HepG2 (cell line): ENCODE measurements around the gene CARS2. TPM values are rescaled to one million over a fixed set of nuclear protein-coding genes. Genes with fewer than 3 reads are reported as not detected.

Experiments
- ATF7-NPFF ChIP-seq: sonication (generic); formaldehyde crosslinking; IDR thresholded peaks from 2 replicates; pipeline ENCODE4 v1.8.1; 2023; ENCODE audit warnings: mild to moderate bottlenecking, low read depth, missing genetic modification reagents, moderate library complexity
- CREM ChIP-seq, 2 experiments: sonication (generic) in 1 of 2; formaldehyde crosslinking in 1 of 2; IDR thresholded peaks; 2 replicates each; pipeline versions ENCODE4 v1.4.0 to v1.6.1; 2016 to 2020; ENCODE audit warnings: antibody characterized with exemption in 1 of 2, mild to moderate bottlenecking in 1 of 2, missing genetic modification reagents in 1 of 2
- HNRNPL ChIP-seq: fragments of 200-400 bp; formaldehyde crosslinking; IDR thresholded peaks from 2 replicates; pipeline ENCODE4 v1.6.1; 2017; ENCODE audit warnings: mild to moderate bottlenecking, low read depth, low read length
- KDM3A ChIP-seq: IDR thresholded peaks from 2 replicates; pipeline ENCODE4 v1.6.1; 2018; ENCODE audit warnings: low read depth, missing compliant biosample characterization
- KDM4B ChIP-seq: sonication (generic); formaldehyde crosslinking; IDR thresholded peaks from 2 replicates; pipeline ENCODE4 v1.4.0; 2020; ENCODE audit warnings: missing genetic modification reagents
- RELA ChIP-seq: sonication (generic); formaldehyde crosslinking; IDR thresholded peaks from 2 replicates; pipeline ENCODE4 v1.4.0; 2020; ENCODE audit warnings: missing genetic modification reagents
- RFXAP ChIP-seq: sonication (generic); formaldehyde crosslinking; IDR thresholded peaks from 2 replicates; pipeline ENCODE4 v1.4.0; 2020; ENCODE audit warnings: missing genetic modification reagents, borderline replicate concordance
- SIN3A ChIP-seq: IDR thresholded peaks from 2 replicates; pipeline ENCODE4 v1.6.1; 2011; ENCODE audit warnings: low read depth, mild to moderate bottlenecking, control low read depth, low read length, borderline replicate concordance
- SIX1 ChIP-seq: sonication (generic); formaldehyde crosslinking; IDR thresholded peaks from 2 replicates; pipeline ENCODE4 v1.4.0; 2020; ENCODE audit warnings: missing genetic modification reagents, borderline replicate concordance
- TBX2 ChIP-seq: sonication (generic); formaldehyde crosslinking; IDR thresholded peaks from 2 replicates; pipeline ENCODE4 v1.5.0; 2020; ENCODE audit warnings: missing genetic modification reagents, mild to moderate bottlenecking, borderline replicate concordance
- ZNF333 ChIP-seq: sonication (generic); formaldehyde crosslinking; IDR thresholded peaks from 2 replicates; pipeline ENCODE4 v1.4.0; 2020; ENCODE audit warnings: mild to moderate bottlenecking, missing genetic modification reagents, borderline replicate concordance
- polyA plus RNA-seq, 8 experiments: library from polyadenylated mRNA; depleted of rRNA in 3 of 8; stranded (reverse) in 7 of 8; unstranded in 1 of 8; fragments of >200 nt; fragmentation: Illumina TruSeq in 4 of 8; extraction: Trizol in 4 of 8; gene quantifications; 2 replicates each; pipeline versions ENCODE4 v1.2.1 to v1.2.3, GENCODE V29; 2011 to 2016; ENCODE audit warnings: low read depth in 4 of 8, missing spikeins in 1 of 8, mixed read lengths in 1 of 8; ENCODE audit not compliant: insufficient read depth in 1 of 8
- total RNA-seq, 5 experiments: library from RNA; depleted of rRNA; stranded (reverse); fragments of >200 nt; fragmentation: Illumina TruSeq; extraction: Trizol; gene quantifications; 2 replicates each; pipeline ENCODE4 v1.2.3, GENCODE V29; 2016; ENCODE audit warnings: low read depth in 1 of 5
- TF ChIP-seq, protein P1 (sequence below): sonication (generic); formaldehyde crosslinking; IDR thresholded peaks from 2 replicates; pipeline ENCODE4 v1.8.0; 2022; ENCODE audit warnings: mild to moderate bottlenecking, missing genetic modification reagents
- TF ChIP-seq, protein P2 (sequence below): sonication (generic); formaldehyde crosslinking; IDR thresholded peaks from 2 replicates; pipeline ENCODE4 v1.5.0; 2020; ENCODE audit warnings: missing genetic modification reagents, mild to moderate bottlenecking, borderline replicate concordance
- TF ChIP-seq, protein P3 (sequence below): sonication (generic); formaldehyde crosslinking; IDR thresholded peaks from 2 replicates; pipeline ENCODE4 v1.8.0; 2022; ENCODE audit warnings: mild to moderate bottlenecking, missing genetic modification reagents, borderline replicate concordance
- TF ChIP-seq, protein P4 (sequence below): sonication (generic); formaldehyde crosslinking; IDR thresholded peaks from 2 replicates; pipeline ENCODE4 v1.5.0; 2020; ENCODE audit warnings: mild to moderate bottlenecking, missing genetic modification reagents, borderline replicate concordance
- TF ChIP-seq, protein P5 (sequence below): sonication (generic); formaldehyde crosslinking; IDR thresholded peaks from 2 replicates; pipeline ENCODE4 v1.5.1; 2020; ENCODE audit warnings: mild to moderate bottlenecking, missing genetic modification reagents, borderline replicate concordance
- TF ChIP-seq, protein P6 (sequence below): sonication (generic); formaldehyde crosslinking; IDR thresholded peaks from 2 replicates; pipeline ENCODE4 v1.4.0; 2020; ENCODE audit warnings: mild to moderate bottlenecking, missing genetic modification reagents

CARS2 gene
- total and polyA plus RNA-seq, 2 of the 13 experiments (the other 11 are each of a cell fraction or from before 2014, with no cell fraction given) = 41.1 to 59.3 TPM

DNA sequence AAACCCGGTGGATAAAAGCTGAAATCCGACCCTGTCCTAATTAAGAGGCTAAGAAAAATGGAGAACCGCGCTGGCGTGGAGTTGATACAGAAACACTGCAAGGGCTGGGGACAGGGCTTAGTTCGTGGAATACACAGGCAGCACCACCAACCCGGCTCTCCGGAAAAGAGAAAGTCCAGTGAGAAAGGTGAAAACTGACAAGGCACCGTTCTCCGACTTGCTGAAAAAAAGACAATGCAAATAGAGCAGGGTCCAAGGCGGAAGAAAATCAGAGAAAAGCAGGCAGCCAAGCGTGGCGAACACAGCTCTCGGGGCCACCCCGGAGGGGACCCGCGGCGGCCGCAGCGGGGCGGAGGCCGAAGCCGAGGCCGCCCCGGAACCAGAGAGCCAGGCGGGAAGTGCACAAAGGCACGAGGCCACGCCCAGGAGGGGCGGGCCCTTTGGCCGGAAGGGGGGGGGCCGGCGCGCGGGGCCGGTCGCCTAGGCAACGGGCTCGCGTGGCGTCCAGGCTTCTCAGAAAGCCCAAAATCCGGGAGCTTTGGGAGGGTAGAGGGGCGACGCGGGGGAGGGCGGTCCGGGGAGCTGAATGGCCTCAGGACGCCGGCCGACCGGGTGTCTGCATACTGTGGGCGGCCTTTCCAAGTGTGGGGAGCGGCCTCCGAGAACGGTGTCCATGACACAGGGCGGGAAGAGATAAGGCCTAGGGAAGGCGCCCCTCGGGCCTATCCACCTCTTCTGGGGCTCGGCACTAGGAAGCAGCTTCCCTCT lies 6.3 kb upstream of the CARS2 start (continued):
- TF ChIP-seq, protein P1, sequence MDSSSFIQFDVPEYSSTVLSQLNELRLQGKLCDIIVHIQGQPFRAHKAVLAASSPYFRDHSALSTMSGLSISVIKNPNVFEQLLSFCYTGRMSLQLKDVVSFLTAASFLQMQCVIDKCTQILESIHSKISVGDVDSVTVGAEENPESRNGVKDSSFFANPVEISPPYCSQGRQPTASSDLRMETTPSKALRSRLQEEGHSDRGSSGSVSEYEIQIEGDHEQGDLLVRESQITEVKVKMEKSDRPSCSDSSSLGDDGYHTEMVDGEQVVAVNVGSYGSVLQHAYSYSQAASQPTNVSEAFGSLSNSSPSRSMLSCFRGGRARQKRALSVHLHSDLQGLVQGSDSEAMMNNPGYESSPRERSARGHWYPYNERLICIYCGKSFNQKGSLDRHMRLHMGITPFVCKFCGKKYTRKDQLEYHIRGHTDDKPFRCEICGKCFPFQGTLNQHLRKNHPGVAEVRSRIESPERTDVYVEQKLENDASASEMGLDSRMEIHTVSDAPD = no peak
- TF ChIP-seq, protein P2, sequence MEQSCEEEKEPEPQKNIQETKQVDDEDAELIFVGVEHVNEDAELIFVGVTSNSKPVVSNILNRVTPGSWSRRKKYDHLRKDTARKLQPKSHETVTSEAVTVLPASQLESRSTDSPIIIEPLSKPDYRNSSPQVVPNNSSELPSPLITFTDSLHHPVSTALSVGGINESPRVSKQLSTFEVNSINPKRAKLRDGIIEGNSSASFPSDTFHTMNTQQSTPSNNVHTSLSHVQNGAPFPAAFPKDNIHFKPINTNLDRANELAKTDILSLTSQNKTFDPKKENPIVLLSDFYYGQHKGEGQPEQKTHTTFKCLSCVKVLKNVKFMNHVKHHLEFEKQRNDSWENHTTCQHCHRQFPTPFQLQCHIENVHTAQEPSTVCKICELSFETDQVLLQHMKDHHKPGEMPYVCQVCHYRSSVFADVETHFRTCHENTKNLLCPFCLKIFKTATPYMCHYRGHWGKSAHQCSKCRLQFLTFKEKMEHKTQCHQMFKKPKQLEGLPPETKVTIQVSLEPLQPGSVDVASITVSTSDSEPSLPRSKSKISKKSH (CRISPR knock-in tag) = 0 out of 2 replicates have a peak, but pooled peaks have one; percentile 32
- TF ChIP-seq RELA (CRISPR knock-in tag) = no peak
- TF ChIP-seq, protein P3, sequence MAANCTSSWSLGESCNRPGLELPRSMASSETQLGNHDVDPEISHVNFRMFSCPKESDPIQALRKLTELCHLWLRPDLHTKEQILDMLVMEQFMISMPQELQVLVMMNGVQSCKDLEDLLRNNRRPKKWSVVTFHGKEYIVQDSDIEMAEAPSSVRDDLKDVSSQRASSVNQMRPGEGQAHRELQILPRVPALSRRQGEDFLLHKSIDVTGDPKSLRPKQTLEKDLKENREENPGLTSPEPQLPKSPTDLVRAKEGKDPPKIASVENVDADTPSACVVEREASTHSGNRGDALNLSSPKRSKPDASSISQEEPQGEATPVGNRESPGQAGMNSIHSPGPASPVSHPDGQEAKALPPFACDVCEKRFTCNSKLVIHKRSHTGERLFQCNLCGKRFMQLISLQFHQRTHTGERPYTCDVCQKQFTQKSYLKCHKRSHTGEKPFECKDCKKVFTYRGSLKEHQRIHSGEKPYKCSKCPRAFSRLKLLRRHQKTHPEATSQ (CRISPR knock-in tag) = no peak
- no peak for TF ChIP-seq RFXAP (CRISPR knock-in tag)
- TF ChIP-seq SIN3A = peak; percentile 85
- no peak for TF ChIP-seq KDM4B
- TF ChIP-seq KDM3A (CRISPR knock-in tag) = 0 out of 2 replicates have a peak, but pooled peaks have one; percentile 7
- TF ChIP-seq, protein P4, sequence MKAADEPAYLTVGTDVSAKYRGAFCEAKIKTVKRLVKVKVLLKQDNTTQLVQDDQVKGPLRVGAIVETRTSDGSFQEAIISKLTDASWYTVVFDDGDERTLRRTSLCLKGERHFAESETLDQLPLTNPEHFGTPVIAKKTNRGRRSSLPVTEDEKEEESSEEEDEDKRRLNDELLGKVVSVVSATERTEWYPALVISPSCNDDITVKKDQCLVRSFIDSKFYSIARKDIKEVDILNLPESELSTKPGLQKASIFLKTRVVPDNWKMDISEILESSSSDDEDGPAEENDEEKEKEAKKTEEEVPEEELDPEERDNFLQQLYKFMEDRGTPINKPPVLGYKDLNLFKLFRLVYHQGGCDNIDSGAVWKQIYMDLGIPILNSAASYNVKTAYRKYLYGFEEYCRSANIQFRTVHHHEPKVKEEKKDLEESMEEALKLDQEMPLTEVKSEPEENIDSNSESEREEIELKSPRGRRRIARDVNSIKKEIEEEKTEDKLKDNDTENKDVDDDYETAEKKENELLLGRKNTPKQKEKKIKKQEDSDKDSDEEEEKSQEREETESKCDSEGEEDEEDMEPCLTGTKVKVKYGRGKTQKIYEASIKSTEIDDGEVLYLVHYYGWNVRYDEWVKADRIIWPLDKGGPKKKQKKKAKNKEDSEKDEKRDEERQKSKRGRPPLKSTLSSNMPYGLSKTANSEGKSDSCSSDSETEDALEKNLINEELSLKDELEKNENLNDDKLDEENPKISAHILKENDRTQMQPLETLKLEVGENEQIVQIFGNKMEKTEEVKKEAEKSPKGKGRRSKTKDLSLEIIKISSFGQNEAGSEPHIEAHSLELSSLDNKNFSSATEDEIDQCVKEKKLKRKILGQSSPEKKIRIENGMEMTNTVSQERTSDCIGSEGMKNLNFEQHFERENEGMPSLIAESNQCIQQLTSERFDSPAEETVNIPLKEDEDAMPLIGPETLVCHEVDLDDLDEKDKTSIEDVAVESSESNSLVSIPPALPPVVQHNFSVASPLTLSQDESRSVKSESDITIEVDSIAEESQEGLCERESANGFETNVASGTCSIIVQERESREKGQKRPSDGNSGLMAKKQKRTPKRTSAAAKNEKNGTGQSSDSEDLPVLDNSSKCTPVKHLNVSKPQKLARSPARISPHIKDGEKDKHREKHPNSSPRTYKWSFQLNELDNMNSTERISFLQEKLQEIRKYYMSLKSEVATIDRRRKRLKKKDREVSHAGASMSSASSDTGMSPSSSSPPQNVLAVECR (CRISPR knock-in tag) = peak; percentile 89
- no peak for TF ChIP-seq ATF7-NPFF (CRISPR knock-in tag)
- no peak for TF ChIP-seq HNRNPL
- TF ChIP-seq CREM (IDR thresholded peaks at IDR 0.05) = no peak
- no peak for TF ChIP-seq CREM (CRISPR knock-in tag; IDR thresholded peaks at IDR 0.05)
- no peak for TF ChIP-seq ZNF333 (CRISPR knock-in tag)
- TF ChIP-seq SIX1 (CRISPR knock-in tag) = no peak
- TF ChIP-seq, protein P5, sequence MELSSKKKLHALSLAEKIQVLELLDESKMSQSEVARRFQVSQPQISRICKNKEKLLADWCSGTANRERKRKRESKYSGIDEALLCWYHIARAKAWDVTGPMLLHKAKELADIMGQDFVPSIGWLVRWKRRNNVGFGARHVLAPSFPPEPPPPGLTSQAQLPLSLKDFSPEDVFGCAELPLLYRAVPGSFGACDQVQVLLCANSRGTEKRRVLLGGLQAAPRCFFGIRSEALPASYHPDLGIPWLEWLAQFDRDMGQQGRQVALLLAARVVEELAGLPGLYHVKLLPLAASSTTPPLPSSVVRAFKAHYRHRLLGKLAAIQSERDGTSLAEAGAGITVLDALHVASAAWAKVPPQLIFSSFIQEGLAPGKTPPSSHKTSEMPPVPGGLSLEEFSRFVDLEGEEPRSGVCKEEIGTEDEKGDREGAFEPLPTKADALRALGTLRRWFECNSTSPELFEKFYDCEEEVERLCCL (CRISPR knock-in tag) = no peak; the same call in 1 of the 2 replicates
- TF ChIP-seq, protein P6, sequence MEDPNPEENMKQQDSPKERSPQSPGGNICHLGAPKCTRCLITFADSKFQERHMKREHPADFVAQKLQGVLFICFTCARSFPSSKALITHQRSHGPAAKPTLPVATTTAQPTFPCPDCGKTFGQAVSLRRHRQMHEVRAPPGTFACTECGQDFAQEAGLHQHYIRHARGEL (CRISPR knock-in tag) = no peak
- TF ChIP-seq TBX2 = no peak; the same call in 1 of the 2 replicates
